OCI-LY7 (cell line): ENCODE data around the gene SLC6A6. TPM values are rescaled to one million over a fixed set of nuclear protein-coding genes. Genes with fewer than 3 reads are reported as not detected.

ENCODE experiments used
- BruUV-seq: library from RNA; stranded (reverse); fragments of 400-500 nt; replicated peaks from 2 replicates; lab custom pipeline; 2021; lab: Mats Ljungman, UMichigan
- CTCF ChIA-PET: fragments of 300-600 bp; sonication (Branson Sonifier 250); formaldehyde crosslinking; loops from one replicate; lab custom pipeline; 2022; ENCODE audit warnings: antibody characterized with exemption; ENCODE audit not compliant: unreplicated experiment; lab: Charles Lee
- POLR2A ChIA-PET: fragments of 300-600 bp; sonication (Branson Sonifier 250); formaldehyde crosslinking; loops from one replicate; lab custom pipeline; 2022; ENCODE audit warnings: antibody characterized with exemption; lab: Charles Lee
- DNase-seq: peaks from one replicate; pipeline ENCODE4 v3.0.0-alpha.2; 2015; ENCODE audit warnings: low spot score
- H2AFZ ChIP-seq: fragments of 200-600 bp; sonication (generic), shearing (Covaris generic); 2 replicates; pipeline ENCODE4 v1.6.1; 2014; ENCODE audit warnings: mild to moderate bottlenecking, antibody characterized with exemption, low read length, moderate library complexity
- H3K27ac ChIP-seq: fragments of 200-600 bp; sonication (generic); 2 replicates; pipeline ENCODE4 v1.5.1; 2014; ENCODE audit warnings: mixed run types, low read depth, mild to moderate bottlenecking, moderate library complexity, low read length, inconsistent platforms; ENCODE audit not compliant: poor library complexity, severe bottlenecking
- H3K36me3 ChIP-seq: fragments of 200-600 bp; sonication (generic); 2 replicates; pipeline ENCODE4 v1.6.1; 2014; ENCODE audit warnings: mild to moderate bottlenecking, antibody characterized with exemption, low read length, moderate library complexity, mixed read lengths; ENCODE audit not compliant: insufficient read depth
- H3K4me1 ChIP-seq: fragments of 200-600 bp; sonication (generic); 2 replicates; pipeline ENCODE4 v1.5.1; 2014; ENCODE audit warnings: mild to moderate bottlenecking, low read length; ENCODE audit not compliant: insufficient read depth, poor library complexity, severe bottlenecking
- H3K4me2 ChIP-seq: fragments of 200-600 bp; sonication (generic); 2 replicates; pipeline ENCODE4 v1.6.1; 2014; ENCODE audit warnings: mild to moderate bottlenecking, low read length
- H3K4me3 ChIP-seq: fragments of 200-600 bp; sonication (generic); 2 replicates; pipeline ENCODE4 v1.5.1; 2014; ENCODE audit warnings: mild to moderate bottlenecking, low read depth, low read length; ENCODE audit not compliant: poor library complexity, severe bottlenecking
- H3K79me2 ChIP-seq: fragments of 200-600 bp; sonication (generic); 2 replicates; pipeline ENCODE4 v1.6.1; 2016; ENCODE audit warnings: low read depth, mild to moderate bottlenecking, low read length, moderate library complexity, mixed read lengths; ENCODE audit not compliant: insufficient read depth
- H3K9me2 ChIP-seq: fragments of 200-600 bp; sonication (generic); 2 replicates; pipeline ENCODE4 v1.6.1; 2016; ENCODE audit warnings: mild to moderate bottlenecking, low read length, mixed read lengths; ENCODE audit not compliant: insufficient read depth
- H3K9me3 ChIP-seq: fragments of 200-600 bp; sonication (generic); 2 replicates; pipeline ENCODE4 v1.6.1; 2014; ENCODE audit warnings: mild to moderate bottlenecking, mixed run types, low read length, mixed read lengths
- H4K20me1 ChIP-seq: fragments of 200-600 bp; sonication (generic); 2 replicates; pipeline ENCODE4 v1.6.1; 2014; ENCODE audit warnings: mild to moderate bottlenecking, antibody characterized with exemption, low read length, moderate library complexity, mixed read lengths; ENCODE audit not compliant: insufficient read depth
- EZH2phosphoT487 ChIP-seq: fragments of 200-600 bp; sonication (generic); IDR thresholded peaks from 2 replicates; pipeline ENCODE4 v1.6.1; 2018; ENCODE audit warnings: low read depth, borderline replicate concordance, mild to moderate bottlenecking, mixed run types, antibody characterized with exemption, low read length, moderate library complexity, mixed read lengths
- intact Hi-C: fragments of 100-400 bp; cut with micrococcal nuclease; formaldehyde crosslinking; loops from one replicate; pipeline ENCODE4 v1.10.0; 2022; ENCODE audit not compliant: unreplicated experiment
- total RNA-seq, 2 experiments: library from RNA; depleted of rRNA in 1 of 2; stranded (reverse); fragments of >200 nt in 1 of 2; shearing (Covaris generic) in 1 of 2; gene quantifications; 2 replicates each; pipeline ENCODE4 v1.2.3, GENCODE V29; 2014 to 2022
- TF ChIP-seq, protein P1 (sequence below): fragments of 200-600 bp; sonication (generic); conservative IDR thresholded peaks from 2 replicates; pipeline ENCODE4 v1.5.1; 2014; ENCODE audit warnings: mild to moderate bottlenecking, antibody characterized with exemption, low read length, moderate library complexity, mixed read lengths

SLC6A6 gene
- total RNA-seq, 2 experiments from 2014 or later = 43.0 to 51.8 TPM

DNA sequence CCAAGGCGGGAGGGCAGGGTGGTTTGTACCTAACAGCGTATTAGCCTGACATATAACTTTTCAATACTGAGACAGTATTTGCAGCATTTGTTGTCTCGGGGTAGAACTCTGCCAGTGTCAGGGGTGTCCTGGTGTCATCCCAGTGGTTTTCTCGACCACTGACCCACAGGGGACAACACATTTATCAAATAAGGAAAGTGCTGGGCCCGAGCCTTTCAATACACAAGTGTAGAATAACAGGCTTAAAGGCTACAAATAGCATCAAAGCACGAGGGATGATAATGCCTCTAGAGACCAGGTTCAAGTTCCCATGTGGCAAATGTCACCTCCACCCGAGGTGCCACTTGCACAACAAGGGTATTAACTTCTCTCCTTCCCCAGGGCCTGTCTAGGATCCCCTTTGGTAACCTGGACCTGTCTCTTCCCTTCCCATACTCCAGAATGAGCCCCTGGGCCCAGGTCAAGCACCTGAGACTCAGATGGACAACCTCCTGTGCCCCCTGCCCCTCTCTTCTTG, 9.5 kb upstream of the SLC6A6 start:
- H3K4me1 ChIP-seq = peaks cover 79% of the 10 kb centered on the region
- no peaks in the 10 kb centered on the region for H4K20me1 ChIP-seq
- TF ChIP-seq, protein P1, sequence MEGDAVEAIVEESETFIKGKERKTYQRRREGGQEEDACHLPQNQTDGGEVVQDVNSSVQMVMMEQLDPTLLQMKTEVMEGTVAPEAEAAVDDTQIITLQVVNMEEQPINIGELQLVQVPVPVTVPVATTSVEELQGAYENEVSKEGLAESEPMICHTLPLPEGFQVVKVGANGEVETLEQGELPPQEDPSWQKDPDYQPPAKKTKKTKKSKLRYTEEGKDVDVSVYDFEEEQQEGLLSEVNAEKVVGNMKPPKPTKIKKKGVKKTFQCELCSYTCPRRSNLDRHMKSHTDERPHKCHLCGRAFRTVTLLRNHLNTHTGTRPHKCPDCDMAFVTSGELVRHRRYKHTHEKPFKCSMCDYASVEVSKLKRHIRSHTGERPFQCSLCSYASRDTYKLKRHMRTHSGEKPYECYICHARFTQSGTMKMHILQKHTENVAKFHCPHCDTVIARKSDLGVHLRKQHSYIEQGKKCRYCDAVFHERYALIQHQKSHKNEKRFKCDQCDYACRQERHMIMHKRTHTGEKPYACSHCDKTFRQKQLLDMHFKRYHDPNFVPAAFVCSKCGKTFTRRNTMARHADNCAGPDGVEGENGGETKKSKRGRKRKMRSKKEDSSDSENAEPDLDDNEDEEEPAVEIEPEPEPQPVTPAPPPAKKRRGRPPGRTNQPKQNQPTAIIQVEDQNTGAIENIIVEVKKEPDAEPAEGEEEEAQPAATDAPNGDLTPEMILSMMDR = no peak
- TF ChIP-seq EZH2phosphoT487 = no peak
- H3K4me3 ChIP-seq = no peak overlapping the region
- no peaks in the 10 kb centered on the region for H3K9me2 ChIP-seq
- no peaks in the 10 kb centered on the region for H3K79me2 ChIP-seq
- no peak for DNase-seq
- no TSS peak for BruUV-seq
- H3K27ac ChIP-seq = no peak overlapping the region
- no peaks in the 10 kb centered on the region for H3K36me3 ChIP-seq
- CTCF ChIA-PET = no interaction called here
- no peaks in the 10 kb centered on the region for H3K9me3 ChIP-seq
- H3K4me2 ChIP-seq = peak overlapping the region; percentile 35
- intact Hi-C loops = loop anchor here (5.0 kb wide), 1 partner anchor 131 kb away; no protein-coding TSS in a partner anchor
- H2AFZ ChIP-seq = peak overlapping the region; percentile 33; the same call in 1 of the 2 replicates
- POLR2A ChIA-PET = interaction anchor here (1.8 kb wide), 2 partner anchors 9 to 16 kb away, joined by 6 to 7 read pairs; partner anchors contain the start of gene SLC6A6

- no peak overlapping the region for H3K4me3 ChIP-seq
- H4K20me1 ChIP-seq = no peaks in the 10 kb centered on the region
- BruUV-seq = no TSS peak
- H3K4me1 ChIP-seq = peaks cover 79% of the 10 kb centered on the region
- ChIA-PET CTCF (no interaction called here), POLR2A (interaction anchor here (0.7 to 1.0 kb wide), 2 partner anchors 10 to 72 kb away, joined by 3 read pairs; no protein-coding TSS in a partner anchor)
- TF ChIP-seq, protein P1 = no peak
- TF ChIP-seq EZH2phosphoT487 = no peak
- H2AFZ ChIP-seq = no peak overlapping the region
- H3K27ac ChIP-seq = no peak overlapping the region
- no peaks in the 10 kb centered on the region for H3K9me2 ChIP-seq
- no peaks in the 10 kb centered on the region for H3K36me3 ChIP-seq
- intact Hi-C loops = loop anchor here (5.0 kb wide), 1 partner anchor 131 kb away; no protein-coding TSS in a partner anchor
- no peak for DNase-seq
- no peaks in the 10 kb centered on the region for H3K9me3 ChIP-seq
- H3K4me2 ChIP-seq = no peak overlapping the region
- H3K79me2 ChIP-seq = no peaks in the 10 kb centered on the region
Measured at GRCh38 chr3:14393440-14394106, 8.8 kb upstream of the SLC6A6 start.
